GM19238 (cell line): ENCODE measurements around the gene TAAR9.

Experiments
- DNase-seq: peaks from one replicate; pipeline ENCODE4 v3.0.0; 2011; ENCODE audit warnings: low spot score; ENCODE audit not compliant: insufficient read length

Gene TAAR9, protein sequence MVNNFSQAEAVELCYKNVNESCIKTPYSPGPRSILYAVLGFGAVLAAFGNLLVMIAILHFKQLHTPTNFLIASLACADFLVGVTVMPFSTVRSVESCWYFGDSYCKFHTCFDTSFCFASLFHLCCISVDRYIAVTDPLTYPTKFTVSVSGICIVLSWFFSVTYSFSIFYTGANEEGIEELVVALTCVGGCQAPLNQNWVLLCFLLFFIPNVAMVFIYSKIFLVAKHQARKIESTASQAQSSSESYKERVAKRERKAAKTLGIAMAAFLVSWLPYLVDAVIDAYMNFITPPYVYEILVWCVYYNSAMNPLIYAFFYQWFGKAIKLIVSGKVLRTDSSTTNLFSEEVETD

DNA sequence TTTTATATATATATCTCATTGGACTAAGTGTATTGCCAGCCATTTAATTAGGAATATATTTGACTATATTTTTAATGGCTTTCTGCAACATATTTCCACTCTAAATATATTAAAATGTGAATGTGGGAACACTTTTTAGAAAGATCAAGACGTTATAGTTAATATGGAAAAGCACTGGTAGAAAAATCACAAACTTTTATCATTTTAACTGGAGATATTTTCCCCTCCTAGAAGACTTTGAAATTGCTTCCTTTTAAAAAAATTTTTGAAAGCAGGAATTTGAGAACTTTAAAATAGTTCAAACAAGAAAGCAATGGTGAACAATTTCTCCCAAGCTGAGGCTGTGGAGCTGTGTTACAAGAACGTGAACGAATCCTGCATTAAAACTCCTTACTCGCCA is at the start of gene TAAR9:
TSS of gene TAAR9 (plus strand) at position 301 of the 400 bp plus-strand sequence. CDS start at position 314, 13 bp downstream.
- no peak for DNase-seq

- no peak for DNase-seq
Observed at GRCh38 chr6:132489376-132489775, 48.7 kb upstream of the TAAR9 start.

DNA sequence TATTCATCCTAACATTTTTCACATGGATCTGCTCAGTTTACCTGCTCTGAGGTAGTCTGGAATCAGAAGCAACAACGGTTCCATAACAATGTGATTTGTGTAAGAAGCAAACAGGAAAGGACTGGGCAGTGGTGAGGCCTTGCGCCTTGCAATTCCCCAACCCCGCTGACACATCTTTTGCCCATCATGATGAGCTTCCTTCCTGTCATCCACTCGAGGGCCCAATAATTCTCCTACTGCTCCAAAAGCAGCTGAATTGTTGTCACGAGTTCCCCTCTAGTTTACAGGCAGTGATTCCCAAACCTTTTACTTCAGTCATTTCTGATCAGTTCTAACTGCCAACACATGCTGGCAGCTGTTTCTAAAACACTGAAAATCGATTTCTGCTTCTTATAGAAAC is 48.1 kb upstream of the TAAR9 start:
- DNase-seq = no peak

- DNase-seq = no peak
Observed at GRCh38 chr6:132490478-132491204, 47.4 kb upstream of the TAAR9 start.

- no peak for DNase-seq
Observed at GRCh38 chr6:132491303-132491702, 46.8 kb upstream of the TAAR9 start.

DNA sequence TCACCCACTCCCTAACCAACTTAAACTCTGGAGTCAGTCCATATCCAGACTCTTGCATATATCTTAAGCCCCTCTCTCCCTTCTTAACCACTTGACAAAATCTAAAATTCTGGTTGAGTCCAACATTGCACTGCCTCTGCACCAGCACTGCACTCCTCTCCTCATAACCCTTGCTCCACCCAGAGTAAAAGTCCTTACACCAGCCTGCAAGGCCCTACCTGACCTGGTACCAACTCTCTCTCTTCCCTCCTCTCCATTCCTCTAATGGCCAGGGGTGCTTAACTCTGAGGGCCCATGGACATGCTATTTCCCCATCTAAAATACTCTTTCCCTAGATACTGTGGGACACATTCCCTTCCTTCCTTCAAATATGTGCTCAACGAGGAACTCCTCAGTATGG is 46.2 kb upstream of the TAAR9 start:
- no peak for DNase-seq

DNA sequence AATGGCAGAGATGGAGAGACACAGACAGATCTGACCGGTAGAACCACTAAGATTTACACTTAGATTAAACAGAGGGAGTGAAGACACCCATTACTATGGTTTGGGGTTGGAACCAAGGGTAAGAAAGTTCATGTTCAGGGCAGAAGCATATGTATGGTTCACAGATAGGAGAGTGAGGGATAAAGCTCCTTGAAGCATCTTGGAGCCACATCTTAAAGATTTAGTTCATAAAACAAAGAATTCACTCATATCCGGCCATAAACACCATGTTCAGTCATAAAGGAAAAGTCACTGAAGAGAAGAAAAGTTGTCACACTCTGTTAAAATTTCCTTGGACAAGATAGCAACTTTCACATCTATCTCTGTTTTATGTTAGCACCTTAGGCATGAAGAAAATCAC is 43.1 kb upstream of the TAAR9 start:
- no peak for DNase-seq

DNA sequence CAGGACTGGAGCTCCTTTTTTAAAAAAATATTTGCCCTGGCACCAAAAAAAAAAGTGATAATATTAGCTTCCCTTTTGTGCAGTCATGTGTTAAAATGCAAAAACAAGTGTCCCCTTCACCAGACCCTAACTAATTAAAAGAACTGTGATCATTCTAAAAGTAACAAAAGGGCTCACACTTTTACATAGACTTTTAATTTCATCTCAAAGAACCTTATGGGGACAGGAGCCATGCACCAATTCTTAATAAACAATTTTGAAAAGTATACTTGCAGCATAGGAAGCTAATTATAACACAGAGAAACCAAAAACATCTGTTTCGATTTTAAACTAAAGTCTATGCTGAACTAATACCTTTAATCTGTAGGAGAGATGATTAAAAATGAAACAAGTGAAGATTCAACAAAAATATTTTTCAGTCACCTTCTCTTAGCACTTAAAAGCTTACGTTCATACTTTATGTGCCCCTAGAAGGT is 42.4 kb upstream of the TAAR9 start:
- DNase-seq = no peak

- DNase-seq = no peak
Observed at GRCh38 chr6:132496519-132497180, 41.4 kb upstream of the TAAR9 start.

- DNase-seq = no peak
Observed at GRCh38 chr6:132498638-132499037, 39.4 kb upstream of the TAAR9 start.

- DNase-seq = no peak
Observed at GRCh38 chr6:132499757-132500156, 38.3 kb upstream of the TAAR9 start.

DNA sequence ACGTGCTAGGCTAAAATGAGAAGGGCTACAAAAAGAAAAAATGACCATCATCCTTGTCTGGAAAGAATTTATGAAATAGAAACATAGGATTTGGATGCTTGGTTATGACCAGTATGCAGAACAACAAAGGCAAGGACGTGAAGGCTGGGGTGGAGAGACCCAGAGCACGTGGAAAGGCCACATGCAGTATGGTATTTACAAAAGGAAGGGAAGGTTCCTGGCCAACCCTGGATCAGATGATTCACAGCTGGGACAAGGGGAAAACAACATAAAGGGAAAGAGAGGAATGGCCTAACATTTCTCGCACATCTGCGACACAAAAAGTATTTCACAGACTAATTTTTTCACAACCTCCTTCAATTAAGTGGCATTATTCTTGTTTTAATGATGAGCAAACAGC is 33.3 kb upstream of the TAAR9 start:
- no peak for DNase-seq

DNA sequence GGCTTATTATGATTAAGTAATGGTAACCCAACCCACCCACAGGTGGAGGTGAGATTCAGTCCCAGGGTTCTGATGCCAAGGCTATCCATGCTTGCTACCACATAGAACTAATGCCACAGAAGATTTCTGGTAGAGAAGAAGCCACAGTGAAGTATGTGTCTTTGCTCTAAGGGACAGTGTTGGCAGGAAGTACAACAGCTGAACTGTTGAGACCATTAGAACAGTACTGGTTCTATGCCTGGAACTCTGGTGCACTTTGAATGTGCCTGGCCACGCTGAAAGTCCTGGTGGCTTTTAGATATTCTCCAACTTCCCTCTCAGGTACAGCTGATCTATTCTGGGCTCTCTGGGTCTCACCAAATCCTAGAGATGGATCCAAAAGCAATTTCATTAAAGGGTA is 32.9 kb upstream of the TAAR9 start:
- DNase-seq = no peak

- DNase-seq = no peak
Observed at GRCh38 chr6:132506461-132506860, 31.6 kb upstream of the TAAR9 start.

DNA sequence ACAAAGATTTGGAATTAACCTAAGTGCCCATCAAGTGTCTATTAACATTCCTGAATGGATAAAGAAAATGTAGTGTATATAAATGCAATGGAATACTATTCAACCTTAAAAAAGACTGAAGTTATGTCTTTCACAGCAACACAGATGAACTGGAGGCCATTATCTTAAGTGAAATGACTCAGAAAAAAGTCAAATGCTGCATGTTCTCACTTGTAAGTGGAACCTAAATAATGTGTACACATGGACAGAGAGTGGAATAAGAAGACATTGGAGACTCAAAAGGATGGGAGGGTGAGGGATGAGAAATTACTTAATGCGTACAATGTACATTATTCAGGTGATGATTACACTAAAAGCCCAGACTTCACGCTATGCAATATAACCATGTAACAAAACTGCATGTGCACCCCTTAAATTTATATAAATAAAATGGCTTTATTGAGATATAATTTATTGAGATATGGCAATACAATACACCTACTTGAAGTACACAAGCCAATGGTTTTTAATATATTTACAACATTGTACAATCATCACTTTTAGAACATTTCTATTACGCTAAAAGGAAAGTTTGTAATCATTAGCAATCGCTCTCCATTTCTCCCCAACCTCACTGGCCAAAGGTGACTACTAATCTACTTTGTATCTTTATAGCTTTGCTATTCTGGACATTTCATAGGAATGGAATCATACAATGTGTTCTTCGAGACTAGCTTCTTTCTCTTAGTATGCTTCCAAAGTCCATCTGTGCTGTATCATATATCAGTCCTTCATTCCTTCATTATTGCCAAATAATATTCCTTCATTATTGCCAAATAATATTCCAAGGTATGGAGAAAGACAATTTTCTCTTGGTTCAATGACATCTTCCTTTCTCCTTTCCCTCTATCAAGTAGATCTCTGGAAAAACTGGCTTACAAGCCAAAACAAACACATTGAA is 30.9 kb upstream of the TAAR9 start:
- DNase-seq = no peak

GRCh38 chr6:132511210-132511830 is 26.8 kb upstream of the TAAR9 start:
- no peak for DNase-seq

GRCh38 chr6:132511831-132512220 is 26.3 kb upstream of the TAAR9 start:
- no peak for DNase-seq

GRCh38 chr6:132512342-132512637 is 25.8 kb upstream of the TAAR9 start:
- DNase-seq = no peak

DNA sequence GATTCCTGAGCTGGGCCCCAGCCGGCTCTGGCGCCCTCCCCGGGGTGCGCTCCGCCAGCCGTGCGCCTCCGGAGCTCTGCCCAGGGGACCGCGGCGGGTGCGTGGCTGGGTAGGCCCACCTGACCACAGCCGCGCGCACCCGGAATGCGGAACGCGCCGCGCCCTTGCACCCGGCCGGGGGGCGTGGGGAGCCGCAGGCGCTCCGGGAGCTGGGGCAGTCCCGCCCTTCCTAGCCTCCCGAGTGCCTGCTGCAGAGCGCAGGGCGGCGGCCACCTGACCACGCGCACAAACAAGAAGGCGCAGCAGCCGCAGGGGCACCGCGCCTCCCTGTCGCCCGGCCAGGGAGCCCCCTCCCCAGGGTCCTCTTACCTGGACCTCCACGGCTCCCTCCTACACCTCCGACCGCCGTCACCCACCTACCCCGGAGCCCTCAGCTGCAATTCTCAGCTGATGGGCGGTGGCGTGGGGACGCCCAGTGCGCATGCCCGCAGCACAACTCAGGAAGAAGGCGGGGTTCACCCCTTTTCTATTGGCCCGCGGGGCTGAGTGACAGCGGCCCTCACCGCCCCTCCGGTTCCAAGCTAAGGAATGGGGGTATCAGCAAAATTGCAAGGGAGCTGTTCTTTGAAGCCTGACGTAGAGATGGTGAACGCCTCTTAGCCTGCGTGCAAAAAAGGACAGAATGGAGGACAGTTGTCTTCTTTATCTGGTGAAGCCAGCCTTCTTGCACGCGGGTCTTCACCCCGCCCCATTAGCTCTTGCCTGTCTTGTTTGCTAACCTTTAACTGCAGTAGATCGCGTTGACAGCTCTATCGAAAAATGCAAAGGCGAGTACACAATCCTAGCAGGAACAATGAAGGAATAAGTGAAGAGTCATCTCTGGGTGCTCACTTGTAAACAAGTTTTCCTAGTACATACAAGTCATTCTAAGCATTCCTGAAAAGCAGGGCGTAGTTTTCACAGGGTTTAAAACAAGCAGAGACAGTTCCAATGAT is 25.1 kb upstream of the TAAR9 start, which contains the start of gene STX7:
TSS of gene STX7 (minus strand) at position 479 of the 995 bp plus-strand sequence. CDS start 9,586 bp downstream, outside the sequence.
- peak; percentile 75 for DNase-seq
